Activated CD4-positive, CD25-positive, alpha-beta regulatory T cell treated with anti-CD3 and anti-CD28 coated beads, Interleukin-2, amount 50 U/mL, for 72 hours (primary cell): ENCODE results near the gene UNC79.

Source experiments
- DNase-seq: peaks from one replicate; pipeline ENCODE4 v3.0.0; 2021

Gene UNC79

DNA sequence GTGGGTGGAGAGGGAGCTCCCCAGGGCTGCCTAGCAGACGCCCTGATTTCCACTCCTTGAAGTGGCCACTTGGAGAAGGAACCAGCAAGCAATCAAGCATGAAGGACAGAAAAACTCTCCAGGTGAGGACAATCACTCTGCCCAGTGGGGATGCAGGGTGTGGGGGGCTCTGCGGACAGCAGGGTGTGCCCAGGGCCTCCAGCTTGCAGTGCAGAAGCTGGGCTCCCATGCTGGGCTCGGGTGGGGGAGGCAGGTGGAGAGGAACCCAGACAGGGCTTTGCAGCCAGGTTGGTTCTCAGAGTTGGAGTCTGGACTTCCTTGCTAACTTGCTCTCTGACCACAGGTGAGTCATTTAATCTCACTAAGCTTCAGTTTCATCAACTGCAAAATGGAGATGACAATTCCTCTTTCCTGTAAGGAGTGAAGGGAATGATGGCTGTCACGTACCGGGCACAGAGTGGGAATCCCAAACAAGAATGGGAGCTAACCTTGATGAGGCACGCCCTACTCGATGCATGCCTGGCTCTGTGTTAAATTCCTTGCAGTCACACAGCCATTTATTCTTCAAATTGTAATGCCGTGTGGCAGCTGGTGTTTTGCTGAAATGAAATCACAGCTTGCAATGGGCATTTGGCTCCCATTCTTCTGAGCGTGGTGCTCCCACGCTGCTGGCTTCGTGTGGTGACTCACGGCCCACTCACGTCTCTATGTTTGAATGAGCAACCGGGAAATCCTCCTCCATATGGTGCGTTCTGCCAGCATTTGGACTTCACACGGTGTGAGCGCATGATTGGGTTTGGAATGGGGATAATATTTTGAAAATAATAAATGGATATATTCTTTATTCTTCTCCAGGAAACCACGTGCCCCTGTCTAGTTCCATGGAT lies 282.3 kb downstream of the UNC79 start:
- no peak for DNase-seq

DNA sequence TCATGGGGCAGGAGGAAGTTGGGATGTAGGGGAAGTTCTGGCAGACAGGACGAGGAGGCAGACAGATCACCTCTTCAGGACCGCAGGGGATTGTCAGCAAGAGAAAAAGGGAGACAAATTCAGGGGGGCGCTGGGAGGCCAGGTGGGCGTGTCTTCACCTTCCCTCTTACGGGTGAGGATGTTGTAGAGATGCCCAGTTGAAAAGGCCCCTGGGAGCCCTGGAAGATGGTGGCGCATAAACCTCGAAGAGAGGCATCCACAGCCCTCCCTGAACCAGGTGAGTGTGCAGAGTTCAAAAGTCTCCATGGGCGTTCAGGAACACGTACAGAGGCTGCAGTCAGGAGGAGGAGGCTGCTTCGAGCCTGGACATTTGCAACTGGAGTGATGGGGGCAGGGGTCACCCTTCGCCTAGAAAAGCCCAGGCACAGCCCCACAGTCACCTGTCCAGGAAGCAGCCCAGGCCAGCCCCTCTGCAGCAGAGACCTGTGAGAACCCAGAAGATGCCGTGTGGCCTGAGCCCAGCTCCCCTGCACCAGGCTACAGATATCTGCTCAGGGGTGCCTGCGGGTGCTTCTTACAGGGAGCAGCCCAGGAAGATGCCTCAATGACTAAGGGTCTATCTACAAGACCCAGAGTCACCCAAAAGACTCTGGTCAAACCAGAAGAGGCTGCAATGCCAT lies 283.1 kb downstream of the UNC79 start:
- no peak for DNase-seq

GRCh38 chr14:93714605-93715004 lies 283.9 kb downstream of the UNC79 start:
- no peak for DNase-seq

- DNase-seq = no peak
These were observed 284.7 kb downstream of the UNC79 start for GRCh38 chr14:93715279-93715927.

- DNase-seq = no peak
These were observed 285.4 kb downstream of the UNC79 start for GRCh38 chr14:93716002-93716745.

- DNase-seq = no peak
These were observed 286.3 kb downstream of the UNC79 start for GRCh38 chr14:93716746-93717667.

DNA sequence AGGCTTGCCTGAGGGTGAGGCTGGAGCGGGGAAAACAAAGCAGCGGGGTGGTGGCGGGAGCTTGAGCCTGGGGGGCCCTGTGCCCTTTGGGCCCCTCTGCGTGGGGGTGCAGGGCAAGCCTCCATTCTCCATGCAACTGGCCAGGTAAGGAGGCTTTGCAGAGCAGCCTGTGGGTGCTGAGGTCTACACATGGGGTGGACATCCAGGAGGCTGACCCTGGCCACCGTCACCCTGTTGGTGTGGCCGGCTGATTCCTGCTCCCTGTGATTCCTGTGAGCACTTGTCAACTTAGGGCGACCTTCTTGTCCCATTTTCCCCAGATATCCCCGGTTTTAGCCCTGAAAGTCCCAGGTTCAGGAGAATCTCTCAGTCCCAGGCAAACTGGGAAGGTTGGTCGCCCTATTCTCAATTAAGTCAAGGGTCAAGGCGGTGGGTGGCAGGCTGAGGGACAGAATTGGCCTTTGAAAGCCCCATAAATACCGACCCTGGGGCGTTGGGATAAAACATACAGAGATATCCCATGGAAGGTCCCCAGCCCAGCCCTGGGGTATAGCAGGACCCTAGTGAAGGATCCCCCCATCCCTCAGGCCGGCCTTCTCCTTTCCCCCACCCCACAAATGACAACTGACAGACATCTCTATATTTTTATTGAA lies 287.1 kb downstream of the UNC79 start:
- no peak for DNase-seq

GRCh38 chr14:93719256-93719655 lies 288.5 kb downstream of the UNC79 start:
- DNase-seq = no peak

DNA sequence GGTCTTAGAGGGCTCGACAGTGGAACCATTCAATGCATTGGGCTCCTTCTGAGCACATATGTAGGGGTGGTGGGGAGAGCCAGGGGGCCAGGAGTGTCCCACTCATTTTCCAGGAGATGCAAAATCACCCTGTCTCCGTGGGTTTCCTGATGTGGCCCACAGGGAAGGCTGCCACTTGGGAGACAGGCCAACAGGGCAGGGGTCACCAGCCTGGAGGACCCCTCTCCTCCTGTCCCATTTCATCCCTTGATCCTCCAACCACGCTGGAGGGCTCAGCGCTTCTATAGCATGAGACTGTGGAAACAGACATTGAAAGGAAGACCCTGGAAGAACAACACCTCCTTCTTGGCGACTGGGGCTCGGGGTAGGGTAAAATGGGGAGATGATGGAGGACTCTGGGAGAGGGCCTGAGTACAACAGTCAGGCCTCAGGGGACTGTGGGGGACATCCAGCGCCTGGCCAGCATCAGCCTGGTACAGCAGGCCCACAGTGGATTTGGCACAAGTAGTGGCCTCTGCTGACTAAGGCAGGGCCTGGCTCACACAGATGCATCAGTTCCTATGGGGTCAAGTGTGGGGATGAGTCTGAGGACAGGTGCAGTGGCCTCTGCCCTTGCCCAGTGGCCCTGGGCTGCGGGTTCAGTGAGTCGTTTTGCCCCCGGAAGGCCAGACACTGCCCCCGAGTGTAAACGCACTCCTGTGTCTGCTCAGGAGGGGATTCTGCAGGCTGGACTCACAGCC lies 289.5 kb downstream of the UNC79 start:
- no peak for DNase-seq

DNA sequence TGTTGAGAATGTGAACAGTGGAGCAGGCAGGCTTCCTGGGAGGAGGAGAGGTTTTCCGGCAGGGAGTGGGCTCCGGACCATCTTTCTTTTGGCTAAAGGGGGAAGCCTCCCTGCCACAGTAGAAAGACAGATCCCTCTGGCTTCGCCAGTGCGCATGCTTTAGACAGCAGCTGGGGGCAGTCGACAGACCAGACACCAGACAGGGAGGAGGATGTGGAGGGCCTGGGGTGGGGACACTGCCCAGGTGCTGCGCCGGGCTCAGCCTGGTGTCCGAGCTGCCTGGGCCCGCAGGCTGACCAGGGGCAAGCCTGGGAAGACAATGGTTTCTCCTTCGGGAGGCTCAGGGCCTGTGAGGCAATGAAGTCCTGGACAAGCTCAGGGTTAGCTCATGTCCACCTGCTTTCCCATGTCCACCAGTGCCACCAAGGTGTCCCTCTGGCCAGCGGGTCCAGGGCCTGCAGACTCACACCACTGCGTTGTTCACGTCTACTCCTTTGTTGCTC lies 290.3 kb downstream of the UNC79 start:
- DNase-seq = no peak

DNA sequence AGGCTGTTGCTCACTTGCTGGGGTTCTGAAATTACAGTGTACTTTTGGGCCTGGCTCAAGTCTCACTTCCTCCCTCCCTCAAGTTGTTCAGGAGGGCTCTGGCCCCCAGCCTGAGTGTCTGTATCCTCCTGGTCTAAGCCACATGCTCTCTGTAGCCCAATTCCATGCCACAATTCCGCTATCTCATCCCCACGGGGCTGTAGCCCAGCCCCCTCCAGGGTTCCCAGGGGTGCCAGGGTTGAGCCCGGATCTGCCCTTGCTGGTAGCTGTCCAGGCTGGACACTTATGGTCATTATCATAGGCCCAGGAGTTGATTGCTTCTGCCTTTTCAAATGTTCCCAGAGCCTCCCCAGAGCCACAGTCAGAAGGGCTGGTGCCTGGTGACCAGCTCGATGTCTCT lies 292.3 kb downstream of the UNC79 start:
- no peak for DNase-seq

DNA sequence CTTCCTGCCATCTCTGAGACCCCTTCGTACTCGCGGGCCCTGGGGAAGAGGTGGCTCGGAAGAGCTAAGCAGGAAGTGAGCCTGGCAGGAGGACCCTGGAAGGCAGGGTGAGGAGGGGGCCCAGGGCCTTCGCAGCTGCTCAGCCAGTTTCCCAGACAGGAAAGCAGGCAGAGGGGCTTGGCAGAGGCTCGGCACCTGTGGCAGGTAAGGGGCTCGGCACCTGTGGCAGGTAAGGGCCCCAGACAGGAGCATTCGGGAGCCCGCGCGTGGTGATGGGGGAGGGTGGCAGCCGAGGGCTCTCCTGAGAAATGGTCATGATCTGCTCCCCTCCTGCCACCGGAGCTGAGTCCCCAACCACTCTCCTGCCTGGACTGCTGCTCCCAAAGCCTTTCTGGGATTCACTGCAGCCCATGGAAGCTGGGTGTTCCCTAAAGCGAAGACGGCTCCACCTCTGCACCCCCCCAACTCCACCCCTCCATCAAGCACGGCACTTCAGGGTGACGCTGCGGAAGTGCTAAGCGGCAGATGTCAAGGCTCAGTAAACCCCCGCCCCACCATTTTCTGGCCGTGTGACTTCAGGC lies 294.4 kb downstream of the UNC79 start:
- DNase-seq = no peak

GRCh38 chr14:93725993-93726392 lies 295.3 kb downstream of the UNC79 start:
- DNase-seq = no peak

DNA sequence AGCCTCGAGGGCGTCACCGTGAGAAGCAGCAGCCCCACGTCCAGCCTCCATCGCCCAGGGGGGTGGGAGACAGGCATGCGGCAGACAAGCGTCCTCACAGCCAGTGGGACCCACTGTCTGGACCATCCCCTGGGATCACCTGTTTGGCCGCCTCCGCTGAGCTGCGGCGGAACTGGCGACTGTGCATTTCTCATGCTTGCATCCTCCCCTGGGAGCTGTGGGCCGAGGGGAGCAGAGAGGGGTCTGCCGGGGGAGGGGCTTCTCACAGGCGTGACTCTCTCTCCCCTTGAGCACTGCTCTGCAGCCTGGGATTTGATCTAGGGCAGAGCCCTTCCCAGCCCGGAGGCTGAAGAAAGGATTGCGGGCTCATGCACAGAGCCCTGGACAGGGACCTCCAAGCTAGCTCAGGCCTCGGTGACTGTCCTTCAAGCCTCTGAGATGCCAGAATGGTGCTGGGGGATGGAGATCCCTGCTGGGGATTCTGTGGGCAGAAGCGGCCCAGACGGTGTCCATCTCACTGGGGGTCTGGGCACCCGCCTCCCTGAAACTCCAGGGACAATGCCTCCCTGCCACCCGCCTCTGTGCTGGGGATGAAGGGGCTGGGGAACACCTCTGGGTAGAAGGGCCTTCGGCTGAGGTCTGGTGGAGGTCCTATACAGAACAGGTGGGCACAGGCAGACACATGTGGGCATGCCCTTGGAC lies 296.5 kb downstream of the UNC79 start:
- no peak for DNase-seq

DNA sequence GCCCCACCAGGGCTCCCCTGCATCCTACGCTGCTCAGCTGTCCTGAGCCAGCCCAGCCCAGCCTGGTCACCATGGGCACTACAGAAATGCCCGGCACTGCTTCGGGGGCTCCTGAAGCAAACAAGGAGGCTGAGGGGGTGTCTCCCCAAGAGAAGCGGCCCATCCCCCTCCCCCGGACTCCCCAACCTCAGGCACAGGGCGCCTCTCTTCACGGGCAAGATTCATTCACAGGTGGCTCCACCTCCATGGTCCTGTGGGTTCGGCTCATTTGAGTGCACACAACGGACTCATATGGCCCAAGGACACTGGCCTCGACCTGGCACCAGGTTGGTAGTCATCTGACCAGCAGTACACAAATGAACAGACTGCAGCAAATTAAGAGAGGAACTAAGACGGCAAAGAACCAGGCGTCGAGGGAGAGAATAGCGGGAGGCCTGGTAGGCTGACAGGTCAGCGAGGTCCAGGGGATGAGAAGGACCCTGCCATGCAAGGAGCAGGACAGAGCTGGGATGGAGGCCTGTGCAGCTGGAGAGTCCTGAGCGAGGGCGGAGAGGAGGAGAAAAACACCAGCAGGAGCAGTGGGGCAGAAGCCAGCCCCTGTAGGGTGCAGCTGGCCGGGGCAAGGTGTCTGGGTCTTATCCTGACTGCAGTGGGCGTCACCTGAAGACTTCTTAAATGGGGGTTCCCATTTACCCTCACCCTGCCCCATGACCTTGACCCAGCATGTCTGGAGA lies 297.3 kb downstream of the UNC79 start:
- DNase-seq = no peak

DNA sequence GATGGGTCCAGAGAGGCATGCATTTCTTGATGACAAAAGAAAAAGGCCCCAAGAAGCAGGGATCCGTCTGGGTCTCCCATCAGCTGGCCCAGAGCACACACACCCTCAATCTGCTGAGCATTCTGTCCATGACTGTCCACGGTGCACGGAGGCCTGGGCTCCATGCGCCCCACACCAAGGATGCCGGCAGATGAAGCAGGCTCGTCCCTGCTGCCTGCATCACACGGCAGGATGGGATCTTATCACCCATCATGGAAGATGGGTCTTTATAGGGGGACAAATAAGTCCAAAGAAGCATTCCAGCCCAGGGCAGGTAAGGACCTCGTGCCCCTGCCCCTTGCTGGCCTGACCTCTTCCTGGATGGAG lies 297.9 kb downstream of the UNC79 start:
- no peak for DNase-seq

DNA sequence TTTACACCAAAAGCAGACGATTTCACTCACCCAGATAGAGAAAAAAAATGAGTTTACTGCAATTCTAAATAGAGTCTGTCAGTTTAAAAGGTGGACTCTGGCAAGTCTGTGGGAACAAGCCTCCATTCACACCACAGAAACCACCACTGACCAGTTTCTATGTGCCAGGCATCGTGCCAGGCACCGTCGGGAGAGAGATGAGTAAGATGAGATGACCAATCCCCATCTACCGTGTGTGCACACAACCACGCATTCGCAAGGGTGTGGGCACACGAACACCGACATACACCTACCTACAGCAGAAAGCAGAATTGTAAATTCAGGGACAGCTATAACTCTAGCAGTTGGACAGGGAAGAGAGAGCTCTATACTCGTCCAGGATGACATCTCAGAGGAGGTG lies 299.3 kb downstream of the UNC79 start:
- no peak for DNase-seq

GRCh38 chr14:93731753-93732152 lies 301.0 kb downstream of the UNC79 start:
- DNase-seq = no peak

- no peak for DNase-seq
These were observed 301.8 kb downstream of the UNC79 start for GRCh38 chr14:93732524-93732923.
